NCI-H128 (cell line): ENCODE results near the gene TMEM19.

Source experiments
- DNase-seq: peaks from one replicate; lab custom pipeline; 2025; ENCODE audit not compliant: unreplicated experiment; lab: John Stamatoyannopoulos, UW

Gene TMEM19

GRCh38 chr12:71685914-71686657 is at the start of gene TMEM19:
Gene TMEM19 (plus strand): TSS chr12:71686082. CDS start chr12:71686681, 599 bp downstream.
- DNase-seq, result peak; percentile 81

- peak; percentile 53 for DNase-seq
These were observed 49.2 kb upstream of the TMEM19 start for GRCh38 chr12:71636704-71637115.

- DNase-seq, result no peak
These were observed 47.4 kb upstream of the TMEM19 start for GRCh38 chr12:71638499-71638898.

GRCh38 chr12:71639341-71639760 is 46.5 kb upstream of the TMEM19 start:
- no peak for DNase-seq

- no peak for DNase-seq
These were observed 45.6 kb upstream of the TMEM19 start for GRCh38 chr12:71640316-71640715.

- no peak for DNase-seq
These were observed 44.5 kb upstream of the TMEM19 start for GRCh38 chr12:71641390-71641789.

GRCh38 chr12:71642264-71642663 is 43.6 kb upstream of the TMEM19 start:
- DNase-seq, result no peak

- no peak for DNase-seq
These were observed 40.6 kb upstream of the TMEM19 start for GRCh38 chr12:71645268-71645667.

GRCh38 chr12:71646512-71646911 is 39.4 kb upstream of the TMEM19 start:
- DNase-seq, result no peak

GRCh38 chr12:71648537-71648936 is 37.3 kb upstream of the TMEM19 start:
- no peak for DNase-seq

GRCh38 chr12:71649401-71649800 is 36.5 kb upstream of the TMEM19 start:
- no peak for DNase-seq

- DNase-seq, result no peak
These were observed 33.2 kb upstream of the TMEM19 start for GRCh38 chr12:71652656-71653055.

- no peak for DNase-seq
These were observed 32.7 kb upstream of the TMEM19 start for GRCh38 chr12:71653137-71653536.

- DNase-seq, result no peak
These were observed 31.7 kb upstream of the TMEM19 start for GRCh38 chr12:71654200-71654599.

- DNase-seq, result no peak
These were observed 30.4 kb upstream of the TMEM19 start for GRCh38 chr12:71655495-71655894.

- no peak for DNase-seq
These were observed 30.0 kb upstream of the TMEM19 start for GRCh38 chr12:71655907-71656306.

GRCh38 chr12:71656740-71657139 is 29.1 kb upstream of the TMEM19 start:
- DNase-seq, result no peak

GRCh38 chr12:71661977-71662530 is 23.8 kb upstream of the TMEM19 start:
- no peak for DNase-seq

- DNase-seq, result no peak
These were observed 22.9 kb upstream of the TMEM19 start for GRCh38 chr12:71662849-71663560.

- DNase-seq, result peak; percentile 96
These were observed 22.1 kb upstream of the TMEM19 start, which contains the start of the genes THAP2 and ZFC3H1 for GRCh38 chr12:71663561-71664410. Gene THAP2 (plus strand): TSS chr12:71664301. CDS start chr12:71664510, 209 bp downstream. Gene ZFC3H1 (minus strand): TSS chr12:71663848. CDS start chr12:71663610, 238 bp downstream.
